Duodenal mucosa (tissue), 2 donors: ENCODE results near the gene CCDC92B.

Experiments
- H3K27ac ChIP-seq: one replicate; pipeline ENCODE4 v1.7.0; 2013; ENCODE audit warnings: low read depth, low read length
- H3K27me3 ChIP-seq, 2 donors: one replicate each; pipeline ENCODE4 v1.7.0; 2013; ENCODE audit warnings: low read length in 2 of 2, control low read depth in 1 of 2; ENCODE audit not compliant: insufficient read depth in 2 of 2, control insufficient read depth in 1 of 2
- H3K36me3 ChIP-seq, 2 donors: one replicate each; pipeline ENCODE4 v1.7.0; 2013; ENCODE audit warnings: low read length in 2 of 2, control low read depth in 1 of 2; ENCODE audit not compliant: insufficient read depth in 2 of 2, control insufficient read depth in 1 of 2
- H3K4me1 ChIP-seq, 2 donors: one replicate each; pipeline ENCODE4 v1.7.0; 2013; ENCODE audit warnings: low read length in 2 of 2, control low read depth in 1 of 2; ENCODE audit not compliant: insufficient read depth in 2 of 2, control insufficient read depth in 1 of 2
- H3K4me3 ChIP-seq, 2 donors: one replicate each; pipeline ENCODE4 v1.7.0; 2013; ENCODE audit warnings: low read length in 2 of 2, low read depth in 1 of 2
- H3K9ac ChIP-seq, 2 donors: one replicate each; pipeline ENCODE4 v1.7.0; 2013; ENCODE audit warnings: low read length in 2 of 2, low read depth in 1 of 2
- H3K9me3 ChIP-seq, 2 donors: one replicate each; pipeline ENCODE4 v1.7.0; 2013; ENCODE audit warnings: low read length in 2 of 2, control low read depth in 1 of 2; ENCODE audit not compliant: control insufficient read depth in 1 of 2

Gene CCDC92B

GRCh38 chr17:2749058-2749783, at the start of gene CCDC92B:
Gene CCDC92B (minus strand): TSS chr17:2749652. CDS start chr17:2735145, 14,507 bp downstream.
- Histone ChIP-seq H3K9ac (no peak within 1 kb of the TSS), H3K27me3 (peaks cover 13 to 33% of the 10 kb centered on the region in 2 donors), H3K27ac (no peak within 1 kb of the TSS), H3K9me3 (no peaks in the 10 kb centered on the region), H3K4me3 (no peak within 1 kb of the TSS), H3K4me1 (no peaks in the 10 kb centered on the region), H3K36me3 (no peaks in the 10 kb centered on the region)

GRCh38 chr17:2798678-2799077, 49.2 kb upstream of the CCDC92B start:
- peak overlapping the region in 1 of 2 donors; percentile 7 for H3K4me3 ChIP-seq
- no peak overlapping the region for H3K9ac ChIP-seq
- H3K27me3 ChIP-seq, result no peaks in the 10 kb centered on the region
- no peaks in the 10 kb centered on the region for H3K36me3 ChIP-seq
- peaks cover 29 to 30% of the 10 kb centered on the region in 2 donors for H3K4me1 ChIP-seq
- H3K27ac ChIP-seq, result no peak overlapping the region
- H3K9me3 ChIP-seq, result no peaks in the 10 kb centered on the region

GRCh38 chr17:2798188-2798587, 48.7 kb upstream of the CCDC92B start:
- H3K27me3 ChIP-seq, result no peaks in the 10 kb centered on the region
- H3K9me3 ChIP-seq, result no peaks in the 10 kb centered on the region
- peak overlapping the region; percentile 6 to 13 for H3K4me3 ChIP-seq
- no peaks in the 10 kb centered on the region for H3K36me3 ChIP-seq
- H3K27ac ChIP-seq, result no peak overlapping the region
- H3K4me1 ChIP-seq, result peaks cover 29 to 30% of the 10 kb centered on the region in 2 donors
- H3K9ac ChIP-seq, result no peak overlapping the region

GRCh38 chr17:2797637-2798036, 48.2 kb upstream of the CCDC92B start:
- H3K36me3 ChIP-seq, result no peaks in the 10 kb centered on the region
- H3K4me1 ChIP-seq, result peaks cover 29 to 30% of the 10 kb centered on the region in 2 donors
- no peaks in the 10 kb centered on the region for H3K9me3 ChIP-seq
- no peak overlapping the region for H3K27ac ChIP-seq
- H3K4me3 ChIP-seq, result peak overlapping the region; percentile 73
- H3K9ac ChIP-seq, result peak overlapping the region; percentile 20 to 69
- H3K27me3 ChIP-seq, result no peaks in the 10 kb centered on the region

GRCh38 chr17:2797226-2797625, 47.8 kb upstream of the CCDC92B start:
- H3K27ac ChIP-seq, result no peak overlapping the region
- peak overlapping the region; percentile 73 for H3K4me3 ChIP-seq
- no peaks in the 10 kb centered on the region for H3K9me3 ChIP-seq
- peaks cover 29 to 30% of the 10 kb centered on the region in 2 donors for H3K4me1 ChIP-seq
- no peaks in the 10 kb centered on the region for H3K36me3 ChIP-seq
- H3K27me3 ChIP-seq, result no peaks in the 10 kb centered on the region
- H3K9ac ChIP-seq, result peak overlapping the region; percentile 20 to 69

- H3K36me3 ChIP-seq, result no peaks in the 10 kb centered on the region
- no peak within 1 kb of the TSS for H3K27ac ChIP-seq
- H3K4me1 ChIP-seq, result peaks cover 30 to 33% of the 10 kb centered on the region in 2 donors
- H3K27me3 ChIP-seq, result no peaks in the 10 kb centered on the region
- H3K9me3 ChIP-seq, result no peaks in the 10 kb centered on the region
- peak within 1 kb of the TSS; percentile 73 for H3K4me3 ChIP-seq
- peak within 1 kb of the TSS; percentile 20 to 69 for H3K9ac ChIP-seq
These were observed 47.0 kb upstream of the CCDC92B start, which contains the start of gene RAP1GAP2 for GRCh38 chr17:2796164-2797125. Gene RAP1GAP2 (plus strand): TSS chr17:2796438. CDS start chr17:2796528, 90 bp downstream.

- no peaks in the 10 kb centered on the region for H3K27me3 ChIP-seq
- H3K9ac ChIP-seq, result peak overlapping the region; percentile 20 to 60
- H3K36me3 ChIP-seq, result no peaks in the 10 kb centered on the region
- H3K4me3 ChIP-seq, result peak overlapping the region; percentile 73
- H3K27ac ChIP-seq, result no peak overlapping the region
- no peaks in the 10 kb centered on the region for H3K9me3 ChIP-seq
- H3K4me1 ChIP-seq, result peaks cover 37 to 41% of the 10 kb centered on the region in 2 donors
These were observed 46.1 kb upstream of the CCDC92B start for GRCh38 chr17:2795441-2796163.

- no peak overlapping the region for H3K4me3 ChIP-seq
- no peak overlapping the region for H3K27ac ChIP-seq
- no peak overlapping the region for H3K9ac ChIP-seq
- H3K27me3 ChIP-seq, result no peaks in the 10 kb centered on the region
- H3K4me1 ChIP-seq, result peaks cover 39 to 43% of the 10 kb centered on the region in 2 donors
- no peaks in the 10 kb centered on the region for H3K9me3 ChIP-seq
- no peaks in the 10 kb centered on the region for H3K36me3 ChIP-seq
These were observed 44.8 kb upstream of the CCDC92B start for GRCh38 chr17:2794111-2794803.

- Histone ChIP-seq H3K9me3 (no peaks in the 10 kb centered on the region), H3K27ac (no peak overlapping the region), H3K4me1 (peaks cover 31 to 36% of the 10 kb centered on the region in 2 donors), H3K9ac (no peak overlapping the region), H3K27me3 (no peaks in the 10 kb centered on the region), H3K36me3 (no peaks in the 10 kb centered on the region), H3K4me3 (no peak overlapping the region)
These were observed 43.1 kb upstream of the CCDC92B start for GRCh38 chr17:2792366-2793169.
